CD14-positive monocyte (primary cell): ENCODE measurements around the gene KDM7A. TPM values are rescaled to one million over a fixed set of nuclear protein-coding genes. Genes with fewer than 3 reads are reported as not detected.

Experiments used
- DNase-seq, 3 donors: peaks; one replicate each; pipeline ENCODE4 v3.0.0-alpha.2; 2011 to 2022
- H2AFZ ChIP-seq: 2 replicates; pipeline ENCODE4 v1.6.0; 2012; ENCODE audit warnings: mild to moderate bottlenecking, low read depth, low read length, inconsistent platforms; ENCODE audit not compliant: insufficient read depth, poor library complexity, severe bottlenecking
- H3K27ac ChIP-seq, 2 donors: 1 replicate in 1 of 2; 2 replicates in 1 of 2; pipeline ENCODE4 v1.5.1; 2012 to 2013; ENCODE audit warnings: low read length in 2 of 2, control low read depth in 1 of 2, inconsistent platforms in 1 of 2, low read depth in 1 of 2, mild to moderate bottlenecking in 1 of 2
- H3K27me3 ChIP-seq, 2 donors: one replicate each; pipeline versions ENCODE4 v1.6.0 to v1.6.1; 2011 to 2013; ENCODE audit warnings: low read length in 2 of 2; ENCODE audit not compliant: control insufficient read depth in 2 of 2, insufficient read depth in 2 of 2
- H3K36me3 ChIP-seq, 2 donors: replicated peaks in 1 of 2; 1 replicate in 1 of 2; 2 replicates in 1 of 2; pipeline versions ENCODE4 v1.5.1 to v1.6.1; 2012 to 2013; ENCODE audit warnings: low read length in 2 of 2, control low read depth in 1 of 2, inconsistent platforms in 1 of 2, mild to moderate bottlenecking in 1 of 2; ENCODE audit not compliant: insufficient read depth in 2 of 2, control insufficient read depth in 1 of 2
- H3K4me1 ChIP-seq, 2 donors: 1 replicate in 1 of 2; 2 replicates in 1 of 2; pipeline versions ENCODE4 v1.5.1 to v1.6.1; 2012 to 2013; ENCODE audit warnings: low read length in 2 of 2, control low read depth in 1 of 2, inconsistent platforms in 1 of 2, mild to moderate bottlenecking in 1 of 2, moderate library complexity in 1 of 2; ENCODE audit not compliant: insufficient read depth in 2 of 2, control insufficient read depth in 1 of 2
- H3K4me2 ChIP-seq: replicated peaks from 2 replicates; pipeline ENCODE3; 2012; ENCODE audit warnings: low read length, moderate library complexity, mild to moderate bottlenecking; ENCODE audit not compliant: poor library complexity, severe bottlenecking; ENCODE audit errors: extremely low read depth
- H3K4me3 ChIP-seq, 3 experiments: fragments of 200-600 bp in 1 of 3; sonication (generic) in 1 of 3; replicated peaks in 1 of 3; 1 replicate in 2 of 3; 2 replicates in 1 of 3; pipeline ENCODE4 v1.5.1; 2011 to 2013; ENCODE audit warnings: low read length in 3 of 3, mild to moderate bottlenecking in 3 of 3, control low read depth in 2 of 3, low read depth in 2 of 3, inconsistent platforms in 1 of 3, moderate library complexity in 1 of 3
- H3K79me2 ChIP-seq: 2 replicates; pipeline ENCODE4 v1.6.0; 2012; ENCODE audit warnings: mild to moderate bottlenecking, control low read depth, inconsistent platforms, low read length, moderate library complexity; ENCODE audit not compliant: insufficient read depth
- H3K9ac ChIP-seq: 2 replicates; pipeline ENCODE4 v1.6.0; 2017; ENCODE audit warnings: low read length, mild to moderate bottlenecking; ENCODE audit not compliant: insufficient read depth, poor library complexity, severe bottlenecking
- H3K9me3 ChIP-seq, 2 donors: replicated peaks in 1 of 2; 1 replicate in 1 of 2; 2 replicates in 1 of 2; pipeline versions ENCODE4 v1.5.1 to v1.6.1; 2012 to 2013; ENCODE audit warnings: low read length in 2 of 2, control low read depth in 1 of 2; ENCODE audit not compliant: control insufficient read depth in 1 of 2, insufficient read depth in 1 of 2
- H4K20me1 ChIP-seq: 2 replicates; pipeline ENCODE4 v1.6.0; 2012; ENCODE audit warnings: mild to moderate bottlenecking, low read length, control low read depth, moderate library complexity; ENCODE audit not compliant: insufficient read depth
- H3K27ac Mint-ChIP-seq, 7 donors: one replicate each; pipeline ENCODE4 v1.8.0; 2020; ENCODE audit warnings: mild to moderate bottlenecking in 7 of 7, mixed read lengths in 7 of 7, moderate library complexity in 6 of 7, inconsistent platforms in 2 of 7
- H3K27me3 Mint-ChIP-seq, 3 donors: one replicate each; pipeline ENCODE4 v1.8.0; 2021 to 2022; ENCODE audit warnings: low read depth in 3 of 3, mild to moderate bottlenecking in 3 of 3, mixed read lengths in 3 of 3, moderate library complexity in 3 of 3, inconsistent platforms in 1 of 3
- H3K36me3 Mint-ChIP-seq, 2 donors: one replicate each; pipeline ENCODE4 v1.8.0; 2020; ENCODE audit warnings: mixed read lengths in 2 of 2, inconsistent platforms in 1 of 2, mild to moderate bottlenecking in 1 of 2
- H3K4me1 Mint-ChIP-seq: one replicate; pipeline ENCODE4 v1.8.0; 2020; ENCODE audit warnings: mild to moderate bottlenecking, mixed read lengths
- H3K4me3 Mint-ChIP-seq, 2 donors: one replicate each; pipeline ENCODE4 v1.8.0; 2020; ENCODE audit warnings: mild to moderate bottlenecking in 2 of 2, mixed read lengths in 2 of 2, moderate library complexity in 1 of 2
- H3K9me3 Mint-ChIP-seq, 7 donors: one replicate each; pipeline ENCODE4 v1.8.0; 2020 to 2022; ENCODE audit warnings: mixed read lengths in 7 of 7, mild to moderate bottlenecking in 6 of 7, moderate library complexity in 6 of 7, inconsistent platforms in 2 of 7
- CTCF ChIP-seq: fragments of 200-600 bp; IDR thresholded peaks from one replicate; pipeline ENCODE4 v1.8.0; 2022; ENCODE audit warnings: antibody characterized with exemption, mild to moderate bottlenecking
- WGBS: methylation state at CpG from one replicate; pipeline ENCODE4 v1.1.5; 2013; ENCODE audit warnings: missing lambda C conversion rate; ENCODE audit not compliant: insufficient coverage; 5-methylcytosine and 5-hydroxymethylcytosine counted together
- intact Hi-C, 2 donors: fragments of 100-400 bp; cut with micrococcal nuclease; formaldehyde crosslinking; loops; one replicate each; pipeline versions ENCODE4 v1.15.0 to v1.15.1; 2023
- polyA plus RNA-seq, 3 donors: library from polyadenylated mRNA; depleted of rRNA in 1 of 3; unstranded in 2 of 3; stranded (reverse) in 1 of 3; fragments of 300-500 nt in 2 of 3; fragments of >200 nt in 1 of 3; fragmentation: Illumina TruSeq in 2 of 3; gene quantifications; 1 replicate in 2 of 3; 2 replicates in 1 of 3; pipeline ENCODE4 v1.2.3, GENCODE V29; 2012 to 2021

Gene KDM7A
- polyA plus RNA-seq, 3 donors, result 4.9 to 37.9 (median 7.9) TPM

- no peak for TF ChIP-seq CTCF
- intact Hi-C loops, result no loop called here
Measured at GRCh38 chr7:140134039-140134438, 42.7 kb downstream of the KDM7A start.

GRCh38 chr7:140127360-140128127 lies 49.2 kb downstream of the KDM7A start:
- intact Hi-C loops, result no loop called here
- no peak overlapping the region for H3K4me3 Mint-ChIP-seq
- Histone ChIP-seq H3K4me3 (no peak overlapping the region), H3K4me2 (no peak overlapping the region), H3K9me3 (no peaks in the 10 kb centered on the region), H3K27ac (no peak overlapping the region), H3K79me2 (no peaks in the 10 kb centered on the region), H3K4me1 (no peaks in the 10 kb centered on the region), H4K20me1 (peaks cover 99% of the 10 kb centered on the region), H3K27me3 (no peaks in the 10 kb centered on the region), H3K36me3 (peaks cover 94 to 99% of the 10 kb centered on the region in 2 donors), H3K9ac (no peak overlapping the region), H2AFZ (no peak overlapping the region)
- H3K27ac Mint-ChIP-seq, result no peak overlapping the region
- no peak for DNase-seq
- no peaks in the 10 kb centered on the region for H3K9me3 Mint-ChIP-seq
- H3K4me1 Mint-ChIP-seq, result no peaks in the 10 kb centered on the region
- peaks cover 78 to 90% of the 10 kb centered on the region in 2 donors for H3K36me3 Mint-ChIP-seq
- TF ChIP-seq CTCF, result no peak
- no CpG with 5 or more reads among the region's 1 CpG for WGBS
- no peaks in the 10 kb centered on the region for H3K27me3 Mint-ChIP-seq

More at GRCh38 chr7:140134039-140134438, 42.7 kb downstream of the KDM7A start:
- Histone ChIP-seq H3K4me1 (no peaks in the 10 kb centered on the region), H3K27ac (peak overlapping the region in 1 of 2 donors; percentile 2), H2AFZ (no peak overlapping the region), H3K79me2 (peaks cover 32% of the 10 kb centered on the region), H3K9me3 (no peaks in the 10 kb centered on the region), H3K27me3 (no peaks in the 10 kb centered on the region), H4K20me1 (peaks cover 99% of the 10 kb centered on the region), H3K36me3 (peaks cover 69 to 95% of the 10 kb centered on the region in 2 donors), H3K9ac (no peak overlapping the region), H3K4me2 (no peak overlapping the region), H3K4me3 (no peak overlapping the region)
- no CpG with 5 or more reads among the region's 2 CpGs for WGBS
- Mint-ChIP-seq H3K27me3 (no peaks in the 10 kb centered on the region), H3K9me3 (no peaks in the 10 kb centered on the region), H3K36me3 (peaks cover 63 to 76% of the 10 kb centered on the region in 2 donors), H3K4me3 (no peak overlapping the region), H3K27ac (no peak overlapping the region), H3K4me1 (peaks cover 4% of the 10 kb centered on the region)
- DNase-seq, result no peak
